ENCODE measurements around the gene P2RY2.

The P2RY2 gene

DNA sequence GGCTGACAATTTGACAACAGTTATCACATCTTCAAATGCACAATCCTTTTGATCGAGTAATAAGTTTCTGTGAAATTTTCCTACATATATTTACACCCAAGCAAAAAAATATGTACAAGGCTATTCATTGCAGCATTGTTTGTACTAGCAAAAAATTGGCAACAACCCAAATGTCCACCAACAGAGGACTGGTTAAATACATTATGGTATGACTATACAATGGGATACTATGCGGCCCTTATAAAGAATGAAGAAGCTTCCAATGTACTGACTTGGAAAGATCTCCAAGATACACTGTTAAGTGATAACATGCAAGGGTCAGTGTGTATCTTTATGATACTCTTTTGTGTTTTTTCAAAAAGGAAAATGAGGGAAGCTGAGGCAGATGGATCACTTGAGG, 8.2 kb upstream of the P2RY2 start:
- H3K4me2 ChIP-seq, result no peak overlapping the region

GRCh38 chr11:73210916-73211667, 7.0 kb upstream of the P2RY2 start:
- no peak for TF ChIP-seq Cebpa-rat (IDR thresholded peaks at IDR 0.05)
- no peaks in the 10 kb centered on the region for H3K36me3 ChIP-seq
- peaks cover 9 to 52% (median 31%) of the 10 kb centered on the region in 10 experiments for H3K4me1 ChIP-seq
- H3K9ac ChIP-seq, result no peak overlapping the region
- no peak overlapping the region for H3K27ac ChIP-seq
- H4K20me1 ChIP-seq, result no peaks in the 10 kb centered on the region
- H3K4me3 ChIP-seq, result no peak overlapping the region
- H3K4me2 ChIP-seq, result peak overlapping the region in 5 of 11 experiments; percentile 2 to 49 (median 43); a peak in 7 of 22 replicates
- H3K9me3 ChIP-seq (replicated peaks in 1 of 11), result peaks cover 0 to 6% (median 0%) of the 10 kb centered on the region in 11 experiments; a peak in 1 of 22 replicates
- H3K27me3 ChIP-seq, result peaks cover 0 to 2% (median 1%) of the 10 kb centered on the region in 11 experiments; a peak in 5 of 22 replicates

More for the DNA sequence above, 8.2 kb upstream of the P2RY2 start:
- Histone ChIP-seq H3K4me3 (no peak overlapping the region), H3K36me3 (no peaks in the 10 kb centered on the region), H4K20me1 (no peaks in the 10 kb centered on the region), H3K4me1 (peaks cover 16 to 58% (median 40%) of the 10 kb centered on the region in 10 experiments), H3K9me3 (replicated peaks in 1 of 11) (peaks cover 0 to 6% (median 0%) of the 10 kb centered on the region in 11 experiments; a peak in 1 of 22 replicates), H3K27me3 (no peaks in the 10 kb centered on the region), H3K9ac (no peak overlapping the region), H3K27ac (no peak overlapping the region)
- TF ChIP-seq Cebpa-rat (IDR thresholded peaks at IDR 0.05), result no peak

- Histone ChIP-seq H4K20me1 (no peaks in the 10 kb centered on the region; a peak in 4 of 22 replicates), H3K9me3 (replicated peaks in 1 of 11) (peaks cover 0 to 9% (median 0%) of the 10 kb centered on the region in 11 experiments; a peak in 3 of 22 replicates), H3K9ac (0 out of 22 replicates have a peak overlapping the region, but pooled peaks of 1 of the 11 experiments have one; percentile 15), H3K4me3 (no peak overlapping the region), H3K4me1 (peaks cover 12 to 48% (median 34%) of the 10 kb centered on the region in 10 experiments), H3K4me2 (peak overlapping the region in 10 of 11 experiments; percentile 53 to 94 (median 78); a peak in 20 of 22 replicates), H3K27me3 (peaks cover 19 to 26% (median 25%) of the 10 kb centered on the region in 11 experiments), H3K27ac (peak overlapping the region in 4 of 11 experiments; percentile 32 to 57 (median 45); a peak in 6 of 22 replicates), H3K36me3 (no peaks in the 10 kb centered on the region)
- TF ChIP-seq Cebpa-rat (IDR thresholded peaks at IDR 0.05), result no peak
These were observed 4.6 kb upstream of the P2RY2 start for GRCh38 chr11:73213196-73214143.

DNA sequence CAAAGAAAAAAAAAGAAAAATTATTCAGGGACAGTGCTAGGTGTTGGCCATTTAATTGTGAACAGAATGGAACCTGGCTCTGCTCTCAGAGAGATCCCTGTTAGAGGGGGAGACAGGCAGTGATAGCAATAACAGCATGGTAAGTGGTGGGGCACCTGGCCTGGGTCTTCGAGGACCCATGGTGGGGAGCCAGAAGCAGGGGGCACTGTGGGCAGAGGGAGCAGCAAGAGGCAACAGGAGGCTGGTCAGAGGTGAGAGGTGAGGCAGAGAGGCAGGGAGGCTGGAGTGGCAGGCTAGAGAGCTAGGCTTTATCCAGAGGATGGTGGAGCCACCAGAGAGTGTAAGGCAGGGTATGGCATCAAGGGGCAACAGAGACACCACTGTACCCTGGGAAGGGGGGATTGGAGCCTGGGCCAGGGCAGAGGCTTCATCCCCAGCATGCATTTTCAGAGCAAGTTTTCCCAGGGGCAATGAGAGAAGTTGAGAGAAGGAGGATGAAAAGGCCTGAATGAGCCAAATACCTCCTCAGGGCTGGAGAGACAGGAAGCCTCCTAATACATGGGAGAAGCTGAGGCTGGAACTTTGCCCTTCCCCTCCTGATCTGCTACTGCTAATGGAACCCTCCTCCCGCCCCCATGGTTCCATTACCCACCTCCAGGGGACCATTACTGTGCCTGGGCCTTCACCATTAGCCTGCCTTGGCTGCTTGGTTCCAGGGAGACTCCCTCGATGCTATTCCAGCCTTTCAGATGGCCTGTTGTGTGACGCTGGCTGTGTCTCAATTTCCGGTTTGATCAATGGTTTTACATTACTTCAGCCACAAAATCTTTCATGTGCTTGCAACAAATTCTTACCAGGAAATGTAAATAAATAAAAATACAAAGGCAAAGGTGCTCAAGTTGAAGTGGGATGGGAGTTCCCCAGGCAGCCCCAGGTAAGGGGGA, 2.6 kb upstream of the P2RY2 start:
- Histone ChIP-seq H3K9me3 (replicated peaks in 1 of 11) (peaks cover 0 to 10% (median 0%) of the 10 kb centered on the region in 11 experiments; a peak in 2 of 22 replicates), H3K36me3 (no peaks in the 10 kb centered on the region), H4K20me1 (no peaks in the 10 kb centered on the region; a peak in 4 of 22 replicates), H3K27me3 (peaks cover 38 to 46% (median 45%) of the 10 kb centered on the region in 11 experiments), H3K4me1 (peaks cover 12 to 50% (median 35%) of the 10 kb centered on the region in 10 experiments), H3K4me3 (no peak overlapping the region), H3K4me2 (peak overlapping the region in 5 of 11 experiments; percentile 6 to 92 (median 82); a peak in 7 of 22 replicates), H3K9ac (no peak overlapping the region), H3K27ac (peak overlapping the region in 1 of 11 experiments; percentile 10; a peak in 1 of 22 replicates)
- TF ChIP-seq Cebpa-rat (IDR thresholded peaks at IDR 0.05), result no peak

DNA sequence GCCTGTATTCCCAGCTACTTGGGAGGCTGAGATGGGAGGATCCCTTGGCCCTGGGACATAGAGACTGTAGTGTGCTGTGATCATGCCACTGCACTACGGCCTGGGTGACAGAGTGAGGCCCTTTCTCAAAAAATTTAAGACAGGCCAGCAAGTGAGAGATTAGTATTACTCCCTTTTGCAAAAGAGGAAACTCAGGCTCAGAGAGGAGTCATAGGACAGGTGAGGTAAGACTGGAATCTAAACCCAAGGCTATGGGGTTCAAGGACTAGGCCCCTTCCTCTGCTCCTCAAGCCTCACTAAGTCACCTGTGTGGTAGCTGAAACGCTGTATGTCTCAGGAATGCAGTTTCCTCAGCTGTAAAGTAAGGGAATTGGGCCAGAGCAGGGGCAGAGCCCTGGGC, 1.6 kb upstream of the P2RY2 start:
- Histone ChIP-seq H3K9ac (no peak overlapping the region), H3K4me1 (peaks cover 12 to 41% (median 29%) of the 10 kb centered on the region in 10 experiments), H3K4me2 (no peak overlapping the region), H3K4me3 (no peak overlapping the region), H3K36me3 (no peaks in the 10 kb centered on the region), H3K27me3 (peaks cover 38 to 50% (median 49%) of the 10 kb centered on the region in 11 experiments), H4K20me1 (no peaks in the 10 kb centered on the region; a peak in 4 of 22 replicates), H3K9me3 (replicated peaks in 1 of 11) (peaks cover 0 to 10% (median 0%) of the 10 kb centered on the region in 11 experiments; a peak in 2 of 22 replicates), H3K27ac (no peak overlapping the region)
- TF ChIP-seq Cebpa-rat (IDR thresholded peaks at IDR 0.05), result no peak

GRCh38 chr11:73217131-73217809, 811 bp upstream of the P2RY2 start:
- peaks cover 0 to 10% (median 0%) of the 10 kb centered on the region in 11 experiments; a peak in 2 of 22 replicates for H3K9me3 ChIP-seq (replicated peaks in 1 of 11)
- no peak overlapping the region for H3K27ac ChIP-seq
- TF ChIP-seq Cebpa-rat (IDR thresholded peaks at IDR 0.05), result no peak
- H3K4me1 ChIP-seq, result peaks cover 12 to 41% (median 29%) of the 10 kb centered on the region in 10 experiments
- H3K9ac ChIP-seq, result no peak overlapping the region
- no peaks in the 10 kb centered on the region for H3K36me3 ChIP-seq
- peak overlapping the region in 2 of 11 experiments; percentile 68 to 84; a peak in 1 of 22 replicates for H3K4me2 ChIP-seq
- peaks cover 38 to 50% (median 49%) of the 10 kb centered on the region in 11 experiments for H3K27me3 ChIP-seq
- no peaks in the 10 kb centered on the region; a peak in 4 of 22 replicates for H4K20me1 ChIP-seq
- no peak overlapping the region for H3K4me3 ChIP-seq

GRCh38 chr11:73217810-73218105, 323 bp upstream of the P2RY2 start:
- Histone ChIP-seq H4K20me1 (no peaks in the 10 kb centered on the region; a peak in 4 of 22 replicates), H3K27me3 (peaks cover 38 to 50% (median 49%) of the 10 kb centered on the region in 11 experiments), H3K4me2 (peak overlapping the region; percentile 29 to 94 (median 71)), H3K27ac (no peak overlapping the region), H3K4me3 (peak overlapping the region in 7 of 10 experiments; percentile 31 to 61 (median 43); a peak in 13 of 20 replicates), H3K9me3 (replicated peaks in 1 of 11) (peaks cover 0 to 10% (median 0%) of the 10 kb centered on the region in 11 experiments; a peak in 2 of 22 replicates), H3K36me3 (no peaks in the 10 kb centered on the region), H3K9ac (peak overlapping the region in 3 of 11 experiments; percentile 21 to 44 (median 37); a peak in 2 of 22 replicates), H3K4me1 (peaks cover 12 to 39% (median 29%) of the 10 kb centered on the region in 10 experiments)
- TF ChIP-seq Cebpa-rat (IDR thresholded peaks at IDR 0.05), result no peak
